Measurements from ENCODE around the gene SUMF1. TPM values are rescaled to one million over a fixed set of nuclear protein-coding genes. Genes with fewer than 3 reads are reported as not detected.

Gene SUMF1
- total RNA-seq, 1 experiment from 2014 or later = 79.1 TPM

- peaks cover 2% of the 10 kb centered on the region; the same call in 1 of the 2 replicates for H3K79me2 ChIP-seq (ENCODE audit: low read length)
- ChIA-PET POLR2A (ENCODE audit: unreplicated experiment) (no interaction called here), CTCF (no interaction called here)
- peak overlapping the region; percentile 76 for H3K4me2 ChIP-seq (ENCODE audit: low read length)
- H3K4me3 ChIP-seq (ENCODE audit: low read length) = peak overlapping the region; percentile 43; the same call in 1 of the 2 replicates
- no peak overlapping the region for H2AFZ ChIP-seq (ENCODE audit: low read length)
- no peaks in the 10 kb centered on the region for H4K20me1 ChIP-seq (ENCODE audit: low read length)
- no TSS peak for BruUV-seq (replicated peaks)
- ATAC-seq (no peak), DNase-seq (peak; percentile 47)
- no peaks in the 10 kb centered on the region for H3K9me3 ChIP-seq (ENCODE audit: low read length)
- H3K9me2 ChIP-seq (replicated peaks; ENCODE audit: low read length) = no peaks in the 10 kb centered on the region
- H3K36me3 ChIP-seq (ENCODE audit: low read depth, low read length) = 0 out of 2 replicates have a peak, but pooled peaks cover 4% of the 10 kb centered on the region
- TF ChIP-seq EZH2 (IDR thresholded peaks at IDR 0.05; ENCODE audit: low read length, unreplicated experiment) = no peak
- TF ChIP-seq CTCF (conservative IDR thresholded peaks at IDR 0.05; ENCODE audit: low read depth, low read length) = no peak
- no peak for TF ChIP-seq EZH2phosphoT487 (IDR thresholded peaks at IDR 0.05; ENCODE audit: borderline replicate concordance, low read length)
- H3K9ac ChIP-seq (ENCODE audit: low read length) = peak overlapping the region; percentile 74
- H3K27me3 ChIP-seq (ENCODE audit: low read length) = no peaks in the 10 kb centered on the region
- H3K27ac ChIP-seq (ENCODE audit: low read length) = peak overlapping the region; percentile 97
- intact Hi-C loops (cut with micrococcal nuclease) = loop anchor here (2.0 to 10.0 kb wide), 6 partner anchors 50 to 608 kb away; partner anchors contain the start of gene SUMF1
- peaks cover 6% of the 10 kb centered on the region for H3F3A ChIP-seq (ENCODE audit: low read length, unreplicated experiment)
- peaks cover 72% of the 10 kb centered on the region for H3K4me1 ChIP-seq (ENCODE audit: insufficient read depth, low read length)
Observed at GRCh38 chr3:4416427-4416945, 50.6 kb downstream of the SUMF1 start.

GRCh38 chr3:4413467-4413866 is 53.6 kb downstream of the SUMF1 start:
- Histone ChIP-seq H3K36me3 (ENCODE audit: low read depth, low read length) (no peaks in the 10 kb centered on the region), H3K27me3 (ENCODE audit: low read length) (no peaks in the 10 kb centered on the region), H3F3A (ENCODE audit: low read length, unreplicated experiment) (peaks cover 6% of the 10 kb centered on the region), H3K9me2 (replicated peaks; ENCODE audit: low read length) (no peaks in the 10 kb centered on the region), H3K4me2 (ENCODE audit: low read length) (peak overlapping the region; percentile 59; the same call in 1 of the 2 replicates), H2AFZ (ENCODE audit: low read length) (no peak overlapping the region), H3K27ac (ENCODE audit: low read length) (peak overlapping the region; percentile 95), H4K20me1 (ENCODE audit: low read length) (no peaks in the 10 kb centered on the region), H3K9ac (ENCODE audit: low read length) (peak overlapping the region; percentile 60), H3K79me2 (ENCODE audit: low read length) (no peaks in the 10 kb centered on the region), H3K4me1 (ENCODE audit: insufficient read depth, low read length) (peaks cover 79% of the 10 kb centered on the region), H3K4me3 (ENCODE audit: low read length) (no peak overlapping the region), H3K9me3 (ENCODE audit: low read length) (no peaks in the 10 kb centered on the region)
- BruUV-seq (replicated peaks) = no TSS peak
- TF ChIP-seq EZH2phosphoT487 (IDR thresholded peaks at IDR 0.05; ENCODE audit: borderline replicate concordance, low read length) (no peak), EZH2 (IDR thresholded peaks at IDR 0.05; ENCODE audit: low read length, unreplicated experiment) (no peak), CTCF (conservative IDR thresholded peaks at IDR 0.05; ENCODE audit: low read depth, low read length) (no peak)
- intact Hi-C loops (cut with micrococcal nuclease) = loop anchor here (1.0 to 10.0 kb wide), 5 partner anchors 80 to 611 kb away; partner anchors contain the start of gene ITPR1
- ATAC-seq (peak; percentile 50), DNase-seq (peak; percentile 98)
- ChIA-PET CTCF (interaction anchor here (0.8 to 1.5 kb wide), 4 partner anchors 13 to 220 kb away, joined by 3 to 12 read pairs (median 7); no protein-coding TSS in a partner anchor), POLR2A (ENCODE audit: unreplicated experiment) (interaction anchor here (0.5 to 0.6 kb wide), 2 partner anchors 15 to 298 kb away, joined by 6 to 7 read pairs; no protein-coding TSS in a partner anchor)

- TF ChIP-seq EZH2phosphoT487 (IDR thresholded peaks at IDR 0.05; ENCODE audit: borderline replicate concordance, low read length) (no peak), CTCF (conservative IDR thresholded peaks at IDR 0.05; ENCODE audit: low read depth, low read length) (no peak), EZH2 (IDR thresholded peaks at IDR 0.05; ENCODE audit: low read length, unreplicated experiment) (no peak)
- H3K4me3 ChIP-seq (ENCODE audit: low read length) = no peak overlapping the region
- ChIA-PET POLR2A (ENCODE audit: unreplicated experiment) (no interaction called here), CTCF (no interaction called here)
- H3K9me2 ChIP-seq (replicated peaks; ENCODE audit: low read length) = no peaks in the 10 kb centered on the region
- H2AFZ ChIP-seq (ENCODE audit: low read length) = no peak overlapping the region
- peaks cover 79% of the 10 kb centered on the region for H3K4me1 ChIP-seq (ENCODE audit: insufficient read depth, low read length)
- ATAC-seq (no peak), DNase-seq (peak; percentile 54)
- H3K9ac ChIP-seq (ENCODE audit: low read length) = peak overlapping the region; percentile 72
- H3F3A ChIP-seq (ENCODE audit: low read length, unreplicated experiment) = peaks cover 6% of the 10 kb centered on the region
- H3K27ac ChIP-seq (ENCODE audit: low read length) = peak overlapping the region; percentile 95
- intact Hi-C loops (cut with micrococcal nuclease) = loop anchor here (5.0 to 10.0 kb wide), 4 partner anchors 170 to 613 kb away; no protein-coding TSS in a partner anchor
- H3K4me2 ChIP-seq (ENCODE audit: low read length) = peak overlapping the region; percentile 59; the same call in 1 of the 2 replicates
- BruUV-seq (replicated peaks) = no TSS peak
- H3K27me3 ChIP-seq (ENCODE audit: low read length) = no peaks in the 10 kb centered on the region
- H3K79me2 ChIP-seq (ENCODE audit: low read length) = no peaks in the 10 kb centered on the region
- no peaks in the 10 kb centered on the region for H3K9me3 ChIP-seq (ENCODE audit: low read length)
- no peaks in the 10 kb centered on the region for H4K20me1 ChIP-seq (ENCODE audit: low read length)
- H3K36me3 ChIP-seq (ENCODE audit: low read depth, low read length) = 0 out of 2 replicates have a peak, but pooled peaks cover 3% of the 10 kb centered on the region
Observed at GRCh38 chr3:4411833-4412232, 55.2 kb downstream of the SUMF1 start.

Data from PC-3 (cell line).